OCI-LY1 (cell line): ENCODE results near the gene CDC42BPB.

Experiments
- EZH2 ChIP-seq: fragments of 200-600 bp; sonication (generic), shearing (Covaris generic); IDR thresholded peaks from 2 replicates; pipeline ENCODE4 v1.8.0; 2017; ENCODE audit warnings: borderline replicate concordance, mixed run types, mild to moderate bottlenecking, antibody characterized with exemption, low read length, moderate library complexity, mixed read lengths
- TF ChIP-seq, protein P1 (sequence below): fragments of 200-600 bp; sonication (generic), shearing (Covaris generic); IDR thresholded peaks from 2 replicates; pipeline ENCODE4 v1.5.1; 2017; ENCODE audit warnings: mild to moderate bottlenecking, antibody characterized with exemption, low read length, moderate library complexity, mixed read lengths

DNA sequence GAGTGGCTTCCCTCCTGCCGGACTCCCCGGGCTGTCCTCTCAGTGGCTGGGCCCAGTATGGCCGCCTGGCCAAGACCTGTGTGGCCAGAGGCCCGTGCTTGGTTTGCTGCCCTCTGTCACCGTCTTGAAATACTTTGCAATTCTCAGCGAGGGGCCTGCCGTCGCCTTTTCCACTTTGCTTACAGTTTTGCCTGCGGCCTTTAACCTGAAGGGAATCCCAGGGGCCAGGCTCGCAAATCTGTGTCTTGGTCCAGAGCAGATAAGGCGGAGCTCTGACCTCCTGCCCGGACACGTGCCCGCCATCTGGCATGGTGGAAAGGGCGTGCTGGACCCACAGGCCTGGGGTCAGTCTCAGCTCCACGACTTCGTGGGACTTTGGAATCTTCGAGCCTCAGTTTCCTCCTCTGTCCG is 145.8 kb downstream of the CDC42BPB start:
- TF ChIP-seq, protein P1, sequence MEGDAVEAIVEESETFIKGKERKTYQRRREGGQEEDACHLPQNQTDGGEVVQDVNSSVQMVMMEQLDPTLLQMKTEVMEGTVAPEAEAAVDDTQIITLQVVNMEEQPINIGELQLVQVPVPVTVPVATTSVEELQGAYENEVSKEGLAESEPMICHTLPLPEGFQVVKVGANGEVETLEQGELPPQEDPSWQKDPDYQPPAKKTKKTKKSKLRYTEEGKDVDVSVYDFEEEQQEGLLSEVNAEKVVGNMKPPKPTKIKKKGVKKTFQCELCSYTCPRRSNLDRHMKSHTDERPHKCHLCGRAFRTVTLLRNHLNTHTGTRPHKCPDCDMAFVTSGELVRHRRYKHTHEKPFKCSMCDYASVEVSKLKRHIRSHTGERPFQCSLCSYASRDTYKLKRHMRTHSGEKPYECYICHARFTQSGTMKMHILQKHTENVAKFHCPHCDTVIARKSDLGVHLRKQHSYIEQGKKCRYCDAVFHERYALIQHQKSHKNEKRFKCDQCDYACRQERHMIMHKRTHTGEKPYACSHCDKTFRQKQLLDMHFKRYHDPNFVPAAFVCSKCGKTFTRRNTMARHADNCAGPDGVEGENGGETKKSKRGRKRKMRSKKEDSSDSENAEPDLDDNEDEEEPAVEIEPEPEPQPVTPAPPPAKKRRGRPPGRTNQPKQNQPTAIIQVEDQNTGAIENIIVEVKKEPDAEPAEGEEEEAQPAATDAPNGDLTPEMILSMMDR, result no peak
- no peak for TF ChIP-seq EZH2
